Measurements from ENCODE around the gene POMZP3.
"Not testable (repeated sequence)": the region's sequence is repeated elsewhere in the genome, so short reads cannot be mapped to it uniquely, and the experiment has no call there.

- TF ChIP-seq, protein P1, sequence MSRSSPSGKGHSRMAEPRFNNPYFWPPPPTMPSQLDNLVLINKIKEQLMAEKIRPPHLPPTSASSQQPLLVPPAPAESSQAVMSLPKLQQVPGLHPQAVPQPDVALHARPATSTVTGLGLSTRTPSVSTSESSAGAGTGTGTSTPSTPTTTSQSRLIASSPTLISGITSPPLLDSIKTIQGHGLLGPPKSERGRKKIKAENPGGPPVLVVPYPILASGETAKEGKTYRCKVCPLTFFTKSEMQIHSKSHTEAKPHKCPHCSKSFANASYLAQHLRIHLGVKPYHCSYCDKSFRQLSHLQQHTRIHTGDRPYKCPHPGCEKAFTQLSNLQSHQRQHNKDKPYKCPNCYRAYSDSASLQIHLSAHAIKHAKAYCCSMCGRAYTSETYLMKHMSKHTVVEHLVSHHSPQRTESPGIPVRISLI (tag by site-specific recombination; IDR thresholded peaks at IDR 0.05), result not testable (repeated sequence)
- not testable (repeated sequence) for TF ChIP-seq ZFP3 (tag by site-specific recombination; IDR thresholded peaks at IDR 0.05; ENCODE audit: low read depth); ZNF621 (tag by site-specific recombination; IDR thresholded peaks at IDR 0.05); ZBTB1 (tag by site-specific recombination; IDR thresholded peaks at IDR 0.05); ZNF394 (tag by site-specific recombination; IDR thresholded peaks at IDR 0.05; ENCODE audit: borderline replicate concordance); ZNF518A (tag by site-specific recombination; conservative IDR thresholded peaks at IDR 0.05; ENCODE audit: low read depth); YY1 (tag by site-specific recombination; IDR thresholded peaks at IDR 0.05); ZNF146 (tag by site-specific recombination; IDR thresholded peaks at IDR 0.05); BCL11A (tag by site-specific recombination; IDR thresholded peaks at IDR 0.05; ENCODE audit: low read depth)
- TF ChIP-seq, protein P2, sequence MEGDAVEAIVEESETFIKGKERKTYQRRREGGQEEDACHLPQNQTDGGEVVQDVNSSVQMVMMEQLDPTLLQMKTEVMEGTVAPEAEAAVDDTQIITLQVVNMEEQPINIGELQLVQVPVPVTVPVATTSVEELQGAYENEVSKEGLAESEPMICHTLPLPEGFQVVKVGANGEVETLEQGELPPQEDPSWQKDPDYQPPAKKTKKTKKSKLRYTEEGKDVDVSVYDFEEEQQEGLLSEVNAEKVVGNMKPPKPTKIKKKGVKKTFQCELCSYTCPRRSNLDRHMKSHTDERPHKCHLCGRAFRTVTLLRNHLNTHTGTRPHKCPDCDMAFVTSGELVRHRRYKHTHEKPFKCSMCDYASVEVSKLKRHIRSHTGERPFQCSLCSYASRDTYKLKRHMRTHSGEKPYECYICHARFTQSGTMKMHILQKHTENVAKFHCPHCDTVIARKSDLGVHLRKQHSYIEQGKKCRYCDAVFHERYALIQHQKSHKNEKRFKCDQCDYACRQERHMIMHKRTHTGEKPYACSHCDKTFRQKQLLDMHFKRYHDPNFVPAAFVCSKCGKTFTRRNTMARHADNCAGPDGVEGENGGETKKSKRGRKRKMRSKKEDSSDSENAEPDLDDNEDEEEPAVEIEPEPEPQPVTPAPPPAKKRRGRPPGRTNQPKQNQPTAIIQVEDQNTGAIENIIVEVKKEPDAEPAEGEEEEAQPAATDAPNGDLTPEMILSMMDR (tag by site-specific recombination; IDR thresholded peaks at IDR 0.05), result not testable (repeated sequence)
- TF ChIP-seq, protein P3, sequence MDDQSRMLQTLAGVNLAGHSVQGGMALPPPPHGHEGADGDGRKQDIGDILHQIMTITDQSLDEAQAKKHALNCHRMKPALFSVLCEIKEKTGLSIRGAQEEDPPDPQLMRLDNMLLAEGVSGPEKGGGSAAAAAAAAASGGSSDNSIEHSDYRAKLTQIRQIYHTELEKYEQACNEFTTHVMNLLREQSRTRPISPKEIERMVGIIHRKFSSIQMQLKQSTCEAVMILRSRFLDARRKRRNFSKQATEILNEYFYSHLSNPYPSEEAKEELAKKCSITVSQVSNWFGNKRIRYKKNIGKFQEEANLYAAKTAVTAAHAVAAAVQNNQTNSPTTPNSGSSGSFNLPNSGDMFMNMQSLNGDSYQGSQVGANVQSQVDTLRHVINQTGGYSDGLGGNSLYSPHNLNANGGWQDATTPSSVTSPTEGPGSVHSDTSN (CRISPR knock-in tag; IDR thresholded peaks at IDR 0.05), result not testable (repeated sequence)
Observed at GRCh38 chr7:76560157-76560556, 66.9 kb downstream of the POMZP3 start.
